ENCODE measurements around the gene SEMA4B.

DNA sequence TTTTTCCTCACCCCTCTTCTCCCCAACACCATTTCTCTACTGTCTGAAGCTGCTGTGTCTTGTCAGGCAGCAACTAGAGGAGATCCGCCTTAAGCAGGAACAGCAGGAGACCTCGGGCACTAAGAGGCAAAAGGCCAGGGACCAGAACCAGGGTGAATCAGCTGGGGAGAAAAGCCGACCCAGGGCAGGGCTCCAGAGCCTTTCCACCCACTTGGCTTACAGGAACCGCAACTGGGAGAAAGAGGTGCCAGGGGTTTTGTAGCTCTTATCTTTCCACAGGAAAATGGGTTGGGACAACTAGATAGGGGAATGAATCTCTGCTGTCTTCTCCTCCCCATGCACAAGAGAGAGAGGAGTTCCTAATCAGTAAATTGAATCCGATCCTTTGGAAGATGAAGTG lies 61.3 kb downstream of the SEMA4B start:
- TF ChIP-seq POLR2A (IDR thresholded peaks at IDR 0.05; ENCODE audit: low read depth, low read length) (no peak), POU2F2 (IDR thresholded peaks at IDR 0.05; ENCODE audit: low read depth, low read length) (no peak), PAX5 (IDR thresholded peaks at IDR 0.05; ENCODE audit: insufficient read depth, low read length, severe bottlenecking) (no peak)
